GM23248 (cell line): Measurements from ENCODE around the gene INPP5J. TPM values are rescaled to one million over a fixed set of nuclear protein-coding genes. Genes with fewer than 3 reads are reported as not detected.
A peak's percentile ranks its signal among the peaks of the same experiment; 100 is the strongest.

Experiments used
- DNase-seq: peaks from one replicate; pipeline ENCODE4 v3.0.0-alpha.2; 2015
- H2AFZ ChIP-seq: fragments of 200-600 bp; sonication (generic); 2 replicates; pipeline ENCODE4 v1.6.1; 2016; ENCODE audit warnings: antibody characterized with exemption
- H3F3A ChIP-seq: fragments of 200-600 bp; sonication (generic); 2 replicates; pipeline ENCODE4 v1.6.1; 2016; ENCODE audit warnings: mild to moderate bottlenecking, antibody characterized with exemption, mixed run types; ENCODE audit not compliant: insufficient read depth
- H3K27ac ChIP-seq: fragments of 200-600 bp; sonication (generic); 2 replicates; pipeline ENCODE4 v1.5.1; 2016; ENCODE audit warnings: mild to moderate bottlenecking
- H3K27me3 ChIP-seq: fragments of 200-600 bp; sonication (generic); replicated peaks from 2 replicates; pipeline ENCODE4 v1.6.1; 2016; ENCODE audit warnings: mild to moderate bottlenecking; ENCODE audit not compliant: insufficient read depth
- H3K36me3 ChIP-seq: fragments of 200-600 bp; sonication (generic); 2 replicates; pipeline ENCODE4 v1.6.1; 2016; ENCODE audit warnings: low read depth, mild to moderate bottlenecking
- H3K4me1 ChIP-seq: fragments of 200-600 bp; sonication (generic); 2 replicates; pipeline ENCODE4 v1.6.1; 2016; ENCODE audit warnings: mild to moderate bottlenecking; ENCODE audit not compliant: insufficient read depth
- H3K4me2 ChIP-seq: fragments of 200-600 bp; sonication (generic); one replicate; pipeline ENCODE4 v1.6.1; 2016; ENCODE audit warnings: mild to moderate bottlenecking; ENCODE audit not compliant: unreplicated experiment
- H3K4me3 ChIP-seq: fragments of 200-600 bp; sonication (generic); 2 replicates; pipeline ENCODE4 v1.5.1; 2016; ENCODE audit warnings: mild to moderate bottlenecking
- H3K79me2 ChIP-seq: fragments of 200-600 bp; sonication (generic); 2 replicates; pipeline ENCODE4 v1.6.1; 2016; ENCODE audit warnings: mild to moderate bottlenecking; ENCODE audit not compliant: insufficient read depth
- H3K9ac ChIP-seq: fragments of 200-600 bp; sonication (generic); 2 replicates; pipeline ENCODE4 v1.6.1; 2016; ENCODE audit warnings: mild to moderate bottlenecking
- H3K9me2 ChIP-seq: fragments of 200-600 bp; sonication (generic); 2 replicates; pipeline ENCODE4 v1.6.1; 2016; ENCODE audit warnings: mixed run types, mild to moderate bottlenecking, moderate library complexity; ENCODE audit not compliant: insufficient read depth
- H3K9me3 ChIP-seq: fragments of 200-600 bp; sonication (generic); one replicate; pipeline ENCODE4 v1.6.1; 2017; ENCODE audit warnings: low read depth
- H4K20me1 ChIP-seq: fragments of 200-600 bp; sonication (generic); 2 replicates; pipeline ENCODE4 v1.6.0; 2016; ENCODE audit not compliant: insufficient read depth
- EZH2 ChIP-seq: fragments of 200-600 bp; sonication (generic); IDR thresholded peaks from 2 replicates; pipeline ENCODE4 v1.6.1; 2018; ENCODE audit warnings: antibody characterized with exemption, mild to moderate bottlenecking; ENCODE audit not compliant: insufficient read depth, poor library complexity, severe bottlenecking
- EZH2phosphoT487 ChIP-seq: fragments of 200-600 bp; sonication (generic); IDR thresholded peaks from 2 replicates; pipeline ENCODE4 v1.6.1; 2018; ENCODE audit warnings: antibody characterized with exemption, moderate library complexity, mild to moderate bottlenecking, low read depth; ENCODE audit not compliant: insufficient read depth
- WGBS, 2 experiments: methylation state at CpG; one replicate each; pipeline ENCODE4 v1.1.6; 2015 to 2017; ENCODE audit warnings: low lambda C conversion rate in 2 of 2, low coverage in 1 of 2; ENCODE audit errors: missing lambda C conversion rate in 2 of 2; 5-methylcytosine and 5-hydroxymethylcytosine counted together
- in situ Hi-C: fragments of 300-500 bp; cut with MboI; formaldehyde crosslinking; loops from 2 replicates; pipeline ENCODE4 v1.15.0; 2020
- polyA plus RNA-seq: library from polyadenylated mRNA; unstranded; fragments of >200 nt; fragmentation: Nextera tagmentation; extraction: Ambion mirVana; gene quantifications from 2 replicates; pipeline ENCODE4 v1.2.1, GENCODE V29; 2016
- total RNA-seq: library from RNA; depleted of rRNA; stranded (reverse); fragments of >200 nt; shearing (Covaris generic); gene quantifications from 2 replicates; pipeline ENCODE4 v1.2.3, GENCODE V29; 2014

Gene INPP5J
- total and polyA plus RNA-seq, 2 experiments from 2014 or later, result 0.26 TPM; not detected in 1

DNA sequence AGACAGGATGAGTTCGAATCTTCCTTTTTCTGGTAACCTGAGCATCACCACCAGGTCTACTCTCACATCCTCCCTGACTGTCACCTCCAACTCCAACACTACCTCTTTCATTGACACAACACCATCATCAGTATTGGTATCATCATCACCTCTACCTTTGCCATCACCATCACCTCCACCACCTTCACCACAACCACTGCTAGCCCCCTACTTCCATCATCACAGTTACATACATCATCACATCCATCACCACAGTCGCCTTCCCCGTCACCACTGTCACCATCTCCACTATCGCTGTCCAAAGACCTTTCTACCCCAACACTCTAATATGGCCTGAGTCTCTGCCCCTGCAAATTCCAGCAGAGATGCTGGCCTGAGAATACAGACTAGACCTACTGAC, 1.4 kb upstream of the INPP5J start:
- no peak overlapping the region for H3K27ac ChIP-seq
- 97 to 98% methylated on average over 4 of the region's 4 CpGs for WGBS, 2 experiments
- no peaks in the 10 kb centered on the region for H3K9me3 ChIP-seq
- H3K27me3 ChIP-seq, result peaks cover 16% of the 10 kb centered on the region
- H3K4me1 ChIP-seq, result no peaks in the 10 kb centered on the region
- no peaks in the 10 kb centered on the region for H3F3A ChIP-seq
- no peaks in the 10 kb centered on the region for H3K79me2 ChIP-seq
- in situ Hi-C loops, result no loop called here
- H3K9ac ChIP-seq, result no peak overlapping the region
- H3K4me2 ChIP-seq, result no peak overlapping the region
- TF ChIP-seq EZH2phosphoT487, result no peak
- TF ChIP-seq EZH2, result no peak
- H2AFZ ChIP-seq, result no peak overlapping the region
- no peak overlapping the region for H3K4me3 ChIP-seq
- no peaks in the 10 kb centered on the region for H3K36me3 ChIP-seq
- DNase-seq, result no peak
- no peaks in the 10 kb centered on the region for H3K9me2 ChIP-seq
- no peaks in the 10 kb centered on the region for H4K20me1 ChIP-seq

DNA sequence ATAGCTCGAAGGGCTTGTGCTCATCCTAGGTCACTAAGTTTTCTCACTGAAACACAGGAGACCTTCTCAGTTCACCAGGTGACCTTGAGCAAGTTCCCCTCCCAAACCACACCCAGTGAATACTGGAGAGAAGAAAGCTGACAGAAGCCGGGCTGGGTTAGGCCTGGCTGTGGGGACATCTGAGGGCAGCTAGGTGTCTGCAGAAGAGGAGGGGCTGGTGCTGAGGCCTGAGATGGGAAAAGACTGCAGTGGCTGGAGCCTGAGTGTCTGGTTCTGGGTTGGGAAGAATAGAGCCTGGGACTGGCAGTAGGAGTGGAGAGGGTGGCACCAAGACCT, 602 bp upstream of the INPP5J start:
- in situ Hi-C loops, result no loop called here
- H3K9me3 ChIP-seq, result no peaks in the 10 kb centered on the region
- WGBS, 2 experiments, result 76 to 79% methylated on average over 2 of the region's 2 CpGs

DNA sequence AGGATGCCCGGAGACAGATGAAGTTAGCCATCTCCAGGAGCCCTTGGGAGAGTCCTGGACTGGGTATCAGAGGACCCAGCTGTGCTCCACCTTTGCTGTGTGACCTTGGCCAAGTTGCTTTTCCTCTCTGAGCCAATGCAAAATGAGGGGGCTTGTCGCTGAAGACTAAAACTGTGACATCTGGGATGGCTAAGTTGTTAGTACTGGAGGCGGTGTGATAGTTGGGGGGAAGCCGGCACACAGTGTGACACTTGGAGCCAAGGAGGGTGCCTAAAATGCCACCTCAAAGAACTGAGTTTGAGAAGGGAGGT, 481 bp downstream of the INPP5J start:
- H3K9me2 ChIP-seq, result no peaks in the 10 kb centered on the region
- peak overlapping the region; percentile 56; the same call in 1 of the 2 replicates for H3K4me3 ChIP-seq
- H3K27ac ChIP-seq, result no peak overlapping the region
- H4K20me1 ChIP-seq, result no peaks in the 10 kb centered on the region
- H3K79me2 ChIP-seq, result no peaks in the 10 kb centered on the region
- H3K4me1 ChIP-seq, result no peaks in the 10 kb centered on the region
- no peak for DNase-seq
- no peaks in the 10 kb centered on the region for H3F3A ChIP-seq
- H3K9me3 ChIP-seq, result no peaks in the 10 kb centered on the region
- H3K9ac ChIP-seq, result no peak overlapping the region
- H2AFZ ChIP-seq, result peak overlapping the region; percentile 56; the same call in 1 of the 2 replicates
- TF ChIP-seq EZH2, result no peak
- H3K36me3 ChIP-seq, result no peaks in the 10 kb centered on the region
- H3K4me2 ChIP-seq, result peak overlapping the region; percentile 21
- WGBS, 2 experiments, result 51 to 59% methylated on average over 4 of the region's 4 CpGs
- H3K27me3 ChIP-seq, result peaks cover 16% of the 10 kb centered on the region
- in situ Hi-C loops, result no loop called here

More for the DNA sequence above, 602 bp upstream of the INPP5J start:
- H4K20me1 ChIP-seq, result no peaks in the 10 kb centered on the region
- no peak for DNase-seq
- H3K4me3 ChIP-seq, result no peak overlapping the region
- no peak overlapping the region for H3K27ac ChIP-seq
- H3F3A ChIP-seq, result no peaks in the 10 kb centered on the region
- no peaks in the 10 kb centered on the region for H3K36me3 ChIP-seq
- peaks cover 16% of the 10 kb centered on the region for H3K27me3 ChIP-seq
- no peak overlapping the region for H3K4me2 ChIP-seq
- H3K9me2 ChIP-seq, result no peaks in the 10 kb centered on the region
- no peaks in the 10 kb centered on the region for H3K79me2 ChIP-seq
- H3K4me1 ChIP-seq, result no peaks in the 10 kb centered on the region
- H3K9ac ChIP-seq, result no peak overlapping the region
- no peak overlapping the region for H2AFZ ChIP-seq
- TF ChIP-seq EZH2phosphoT487 (no peak), EZH2 (no peak)

DNA sequence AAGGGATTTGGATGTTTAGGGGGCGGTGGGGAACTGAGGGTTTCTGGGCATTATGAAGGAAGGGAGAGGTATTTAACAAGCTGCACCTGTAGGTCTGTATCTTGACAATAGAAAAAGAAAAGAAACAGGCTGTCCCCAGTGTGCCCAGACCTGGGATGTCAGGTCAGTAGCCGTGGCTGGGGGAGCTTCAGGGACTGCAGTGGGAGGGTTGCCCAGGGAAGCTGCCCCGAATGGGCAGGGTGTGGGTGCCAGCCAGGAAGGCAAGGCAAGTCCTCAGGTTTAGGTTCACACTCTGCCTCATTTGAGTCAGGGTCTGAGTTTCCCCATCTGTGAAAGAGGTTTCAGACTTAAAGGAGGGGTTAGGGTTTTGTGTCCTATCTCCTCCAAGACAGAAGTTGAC, 1.5 kb downstream of the INPP5J start:
- Histone ChIP-seq H3K9me2 (no peaks in the 10 kb centered on the region), H3K9ac (no peak overlapping the region), H2AFZ (no peak overlapping the region), H3K9me3 (no peaks in the 10 kb centered on the region), H3F3A (no peaks in the 10 kb centered on the region), H3K27ac (no peak overlapping the region), H3K79me2 (no peaks in the 10 kb centered on the region), H3K4me3 (no peak overlapping the region), H3K4me2 (no peak overlapping the region), H4K20me1 (no peaks in the 10 kb centered on the region), H3K4me1 (no peaks in the 10 kb centered on the region), H3K36me3 (no peaks in the 10 kb centered on the region), H3K27me3 (peaks cover 16% of the 10 kb centered on the region)
- 44 to 61% methylated on average over 3 of the region's 3 CpGs for WGBS, 2 experiments
- TF ChIP-seq EZH2phosphoT487 (no peak), EZH2 (no peak)
- in situ Hi-C loops, result no loop called here
- DNase-seq, result no peak

DNA sequence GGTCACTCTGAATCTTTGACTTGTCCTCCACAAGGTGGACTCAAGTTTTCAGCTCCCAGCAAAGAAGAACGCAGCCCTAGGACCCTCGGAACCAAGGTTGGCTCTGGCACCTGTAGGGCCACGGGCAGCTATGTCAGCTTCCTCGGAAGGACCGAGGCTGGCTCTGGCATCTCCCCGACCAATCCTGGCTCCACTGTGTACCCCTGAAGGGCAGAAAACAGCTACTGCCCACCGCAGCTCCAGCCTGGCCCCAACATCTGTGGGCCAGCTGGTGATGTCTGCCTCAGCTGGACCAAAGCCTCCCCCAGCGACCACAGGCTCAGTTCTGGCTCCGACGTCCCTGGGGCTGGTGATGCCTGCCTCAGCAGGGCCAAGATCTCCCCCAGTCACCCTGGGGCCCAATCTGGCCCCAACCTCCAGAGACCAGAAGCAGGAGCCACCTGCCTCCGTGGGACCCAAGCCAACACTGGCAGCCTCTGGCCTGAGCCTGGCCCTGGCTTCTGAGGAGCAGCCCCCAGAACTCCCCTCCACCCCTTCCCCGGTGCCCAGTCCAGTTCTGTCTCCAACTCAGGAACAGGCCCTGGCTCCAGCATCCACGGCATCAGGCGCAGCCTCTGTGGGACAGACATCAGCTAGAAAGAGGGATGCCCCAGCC, 2.2 kb downstream of the INPP5J start:
- 43 to 62% methylated on average over 12 to 14 of the region's 14 CpGs for WGBS, 2 experiments
- Histone ChIP-seq H3F3A (no peaks in the 10 kb centered on the region), H2AFZ (no peak overlapping the region), H3K4me3 (no peak overlapping the region), H3K27ac (no peak overlapping the region), H3K4me2 (no peak overlapping the region), H3K36me3 (no peaks in the 10 kb centered on the region), H3K9me3 (no peaks in the 10 kb centered on the region), H3K27me3 (peaks cover 16% of the 10 kb centered on the region), H3K9ac (no peak overlapping the region), H3K4me1 (no peaks in the 10 kb centered on the region), H4K20me1 (no peaks in the 10 kb centered on the region), H3K79me2 (no peaks in the 10 kb centered on the region), H3K9me2 (no peaks in the 10 kb centered on the region)
- no peak for TF ChIP-seq EZH2phosphoT487
- no peak for TF ChIP-seq EZH2
- DNase-seq, result no peak
- in situ Hi-C loops, result no loop called here
